HG03457 (cell line): ENCODE results near the gene STAU1.
"Not testable (repeated sequence)": the region's sequence is repeated elsewhere in the genome, so short reads cannot be mapped to it uniquely, and the experiment has no call there.

Source experiments
- ATAC-seq: cut with Tn5 transposase; IDR thresholded peaks from one replicate; pipeline ENCODE4 v1.9.1; 2021; ENCODE audit warnings: moderate number of reproducible peaks; ENCODE audit not compliant: unreplicated experiment

Gene STAU1, protein sequence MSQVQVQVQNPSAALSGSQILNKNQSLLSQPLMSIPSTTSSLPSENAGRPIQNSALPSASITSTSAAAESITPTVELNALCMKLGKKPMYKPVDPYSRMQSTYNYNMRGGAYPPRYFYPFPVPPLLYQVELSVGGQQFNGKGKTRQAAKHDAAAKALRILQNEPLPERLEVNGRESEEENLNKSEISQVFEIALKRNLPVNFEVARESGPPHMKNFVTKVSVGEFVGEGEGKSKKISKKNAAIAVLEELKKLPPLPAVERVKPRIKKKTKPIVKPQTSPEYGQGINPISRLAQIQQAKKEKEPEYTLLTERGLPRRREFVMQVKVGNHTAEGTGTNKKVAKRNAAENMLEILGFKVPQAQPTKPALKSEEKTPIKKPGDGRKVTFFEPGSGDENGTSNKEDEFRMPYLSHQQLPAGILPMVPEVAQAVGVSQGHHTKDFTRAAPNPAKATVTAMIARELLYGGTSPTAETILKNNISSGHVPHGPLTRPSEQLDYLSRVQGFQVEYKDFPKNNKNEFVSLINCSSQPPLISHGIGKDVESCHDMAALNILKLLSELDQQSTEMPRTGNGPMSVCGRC

DNA sequence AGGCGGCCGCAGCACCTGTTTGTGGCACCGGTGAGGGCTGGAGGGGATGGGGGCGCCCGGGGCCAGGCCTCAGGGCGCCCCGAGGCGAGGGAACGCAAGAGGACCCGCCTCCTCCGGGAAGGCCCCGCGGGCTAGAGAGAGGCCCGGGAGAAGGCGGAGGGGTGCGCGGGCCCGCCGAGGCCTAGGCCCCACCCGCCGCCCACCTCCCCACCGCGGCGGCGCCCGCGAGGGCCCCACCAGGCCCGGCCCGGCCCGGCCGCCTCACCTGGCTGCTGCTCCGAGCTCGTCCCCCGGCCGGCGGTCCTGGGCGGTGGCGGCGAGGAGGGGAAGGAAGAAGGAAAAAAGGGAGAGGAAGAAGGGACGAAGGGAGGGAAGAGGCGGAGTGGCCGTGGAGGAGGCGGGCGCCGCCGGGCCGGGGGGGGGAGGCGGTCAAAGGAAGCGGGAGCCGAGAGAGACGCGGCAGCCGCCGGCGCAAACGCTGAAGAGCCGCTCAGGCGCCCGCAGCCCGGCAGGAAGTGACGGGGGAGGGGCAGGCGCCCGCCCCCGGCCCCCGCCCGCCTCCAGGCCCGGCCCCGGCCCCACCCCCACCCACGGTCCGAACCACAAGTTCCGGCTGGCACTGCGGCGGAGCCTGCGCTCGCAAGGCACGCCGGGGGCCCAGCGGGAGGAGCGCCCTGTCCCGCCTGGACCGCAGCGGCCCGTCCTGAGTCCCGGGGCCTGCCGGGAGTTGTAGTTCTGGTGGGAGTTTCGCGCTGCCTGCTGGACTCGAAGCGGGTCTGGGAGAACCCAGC lies at the start of gene STAU1:
TSS of gene STAU1 (minus strand) at position 484 of the 791 bp plus-strand sequence. CDS start 22,133 bp downstream, outside the sequence.
- ATAC-seq: peak; percentile 69

DNA sequence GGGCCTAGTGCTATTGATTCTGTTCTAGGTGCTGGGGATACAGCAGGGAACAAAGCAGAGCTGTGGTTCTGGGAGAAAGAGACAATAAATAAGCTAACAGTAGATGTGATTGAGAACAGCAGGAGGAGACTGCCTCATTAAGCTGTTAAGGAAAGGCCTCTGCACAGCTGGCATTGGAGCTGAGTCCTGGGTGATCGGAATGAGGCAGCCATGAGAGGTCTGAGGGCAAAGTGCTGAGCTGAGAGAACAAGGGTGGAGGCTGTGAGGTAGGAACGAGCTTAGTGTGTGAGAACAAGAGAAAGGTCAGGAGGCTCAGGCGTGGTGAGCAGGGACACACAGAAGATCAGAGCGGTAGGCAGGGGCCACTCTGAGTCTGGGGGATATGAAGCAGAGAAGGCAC lies 49.4 kb upstream of the STAU1 start:
- ATAC-seq: no peak

DNA sequence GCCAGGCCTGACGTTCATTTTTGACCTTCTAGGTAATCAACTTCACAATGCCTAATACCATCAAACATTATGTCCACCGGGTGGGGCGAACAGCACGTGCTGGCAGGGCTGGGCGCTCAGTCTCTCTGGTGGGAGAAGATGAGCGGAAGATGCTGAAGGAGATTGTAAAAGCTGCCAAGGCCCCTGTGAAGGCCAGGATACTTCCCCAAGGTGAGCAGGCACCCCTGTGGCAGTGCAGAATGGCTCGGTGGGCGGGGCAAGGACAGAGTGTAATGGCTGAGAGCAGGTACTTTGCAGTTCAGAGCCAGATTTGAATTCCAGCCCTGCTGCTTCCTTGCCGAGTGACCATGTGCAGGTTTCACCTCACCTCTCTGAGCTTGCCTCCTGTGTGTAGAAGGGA lies 48.2 kb upstream of the STAU1 start:
- no peak for ATAC-seq

DNA sequence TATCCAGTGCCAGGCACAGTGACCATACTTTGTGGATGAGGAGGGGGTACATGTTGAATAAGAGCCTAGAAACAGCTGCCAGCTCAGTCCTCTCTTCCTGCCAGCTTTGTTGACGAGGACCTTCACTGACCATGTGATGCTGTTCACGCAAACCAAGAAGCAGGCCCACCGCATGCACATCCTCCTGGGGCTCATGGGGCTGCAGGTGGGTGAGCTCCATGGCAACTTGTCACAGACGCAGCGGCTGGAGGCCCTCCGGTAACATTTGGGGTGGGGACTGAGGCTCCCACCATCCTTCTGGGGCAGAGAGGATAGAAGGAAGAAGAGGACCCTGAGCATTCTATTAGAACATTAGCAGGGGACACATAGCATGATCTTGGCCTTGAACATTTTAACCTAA lies 46.7 kb upstream of the STAU1 start:
- ATAC-seq: no peak

DNA sequence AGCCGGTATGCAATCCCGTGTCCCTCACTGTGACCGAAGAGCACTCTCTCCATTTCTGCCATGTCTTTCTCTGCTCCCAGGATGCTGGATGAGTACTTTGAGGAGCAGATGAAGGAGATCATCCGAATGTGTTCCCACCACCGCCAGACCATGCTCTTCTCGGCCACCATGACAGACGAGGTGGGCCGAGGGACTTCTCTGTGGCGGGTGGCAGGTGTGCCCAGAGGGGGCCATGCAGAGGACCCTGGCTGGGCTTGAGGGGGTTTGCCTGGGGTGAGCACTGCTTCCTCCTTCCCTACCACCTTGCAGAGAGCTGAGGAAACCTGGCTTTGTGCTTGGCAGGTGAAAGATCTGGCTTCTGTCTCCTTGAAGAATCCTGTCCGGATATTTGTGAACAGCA lies 45.1 kb upstream of the STAU1 start:
- no peak for ATAC-seq

DNA sequence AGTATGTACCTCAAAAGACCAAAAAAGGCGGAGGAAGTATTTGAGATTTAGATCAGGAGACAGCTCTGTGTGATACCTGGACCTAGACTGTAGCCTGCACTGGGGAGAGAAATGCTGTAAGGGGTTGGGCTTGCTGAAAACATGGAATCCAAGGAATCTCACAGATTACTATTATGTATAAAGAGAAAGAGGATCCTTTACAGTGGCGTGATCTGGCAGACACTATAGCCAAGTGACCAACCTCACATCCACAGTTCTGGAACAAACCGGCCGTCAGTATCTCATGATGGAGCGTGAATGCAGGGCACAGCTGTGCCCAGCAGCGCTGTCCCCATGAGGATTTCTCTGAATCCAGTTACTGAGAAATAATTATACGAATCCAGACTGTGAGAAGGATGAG lies 43.3 kb upstream of the STAU1 start:
- ATAC-seq: no peak

DNA sequence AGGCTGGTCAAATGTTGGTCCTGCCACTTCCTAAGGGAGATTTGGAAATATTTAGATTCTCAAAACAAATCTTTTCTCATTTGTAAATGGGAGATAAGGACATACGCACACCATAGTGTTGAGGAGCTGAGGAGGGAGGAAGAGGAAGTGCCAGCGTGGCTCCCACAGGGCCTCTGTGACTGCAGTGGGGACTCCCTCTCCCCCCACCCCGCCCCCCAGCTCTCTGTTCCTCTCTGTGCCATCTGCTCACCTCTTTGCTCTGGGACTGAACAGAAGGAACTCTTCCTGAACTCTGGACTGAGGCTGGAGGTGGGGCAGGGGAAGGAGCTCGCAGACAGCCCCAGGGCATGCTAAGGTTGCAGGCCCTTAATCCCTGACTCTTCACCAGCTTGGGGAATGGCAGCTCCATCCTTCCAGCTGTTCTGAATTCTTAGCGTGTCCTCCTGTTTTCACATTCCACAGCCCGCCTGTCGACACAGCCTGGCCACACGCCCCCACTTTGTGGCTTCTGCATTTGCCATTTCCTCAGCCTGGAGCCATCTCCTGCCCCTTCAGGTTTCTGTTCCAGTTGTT lies 42.5 kb upstream of the STAU1 start:
- ATAC-seq: no peak

DNA sequence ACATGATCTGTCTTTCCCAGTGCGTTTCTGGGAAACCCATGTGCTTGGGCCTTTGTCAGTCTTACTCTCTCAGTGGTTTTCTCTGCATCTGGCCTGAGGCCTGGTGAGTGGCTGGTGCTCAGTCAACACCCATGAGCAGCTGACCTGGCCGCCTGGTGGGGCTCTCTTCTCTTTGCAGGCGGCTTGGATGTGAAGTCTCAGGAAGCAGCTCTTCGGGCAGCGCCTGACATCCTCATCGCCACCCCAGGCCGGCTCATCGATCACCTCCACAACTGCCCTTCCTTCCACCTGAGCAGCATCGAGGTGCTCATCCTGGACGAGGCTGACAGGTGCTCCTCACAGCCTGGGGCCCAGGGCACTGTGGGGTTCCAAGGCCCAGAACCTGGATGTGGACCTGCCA lies 41.9 kb upstream of the STAU1 start:
- no peak for ATAC-seq

DNA sequence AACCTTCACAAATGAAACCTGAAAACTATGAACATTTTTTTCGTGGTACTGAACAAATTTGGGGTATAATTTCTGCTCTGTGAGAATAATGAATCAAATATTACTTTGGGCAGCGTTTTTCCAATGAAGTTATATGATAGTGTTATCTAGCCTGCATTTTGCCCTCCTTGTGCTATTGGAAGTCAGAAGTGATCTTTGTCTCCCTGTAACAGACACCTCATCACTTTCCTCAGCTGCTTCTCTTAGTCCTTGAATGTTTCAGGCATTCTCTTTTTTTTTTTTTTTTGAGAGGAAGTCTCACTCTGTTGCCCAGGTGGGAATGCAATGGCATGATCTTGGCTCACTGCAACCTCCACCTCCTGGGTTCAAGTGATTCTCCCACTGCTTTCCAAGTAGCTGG lies 41.2 kb upstream of the STAU1 start:
- no peak for ATAC-seq

DNA sequence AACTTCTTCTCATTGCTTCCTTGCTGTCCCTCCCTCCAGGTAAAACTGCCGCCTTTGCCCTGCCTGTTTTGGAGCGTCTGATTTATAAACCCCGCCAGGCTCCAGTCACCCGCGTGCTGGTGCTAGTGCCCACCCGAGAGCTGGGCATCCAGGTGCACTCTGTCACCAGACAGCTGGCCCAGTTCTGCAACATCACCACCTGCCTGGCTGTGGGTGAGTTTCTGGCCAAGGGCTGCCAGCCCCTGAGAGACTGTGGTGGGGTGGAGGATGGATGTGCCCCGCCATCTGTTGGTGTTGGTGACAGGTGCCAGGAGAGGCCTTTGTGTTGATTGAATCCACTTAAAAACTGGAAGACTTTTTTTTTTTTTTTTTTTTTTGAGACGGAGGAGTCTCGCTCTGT lies 40.5 kb upstream of the STAU1 start:
- no peak for ATAC-seq

DNA sequence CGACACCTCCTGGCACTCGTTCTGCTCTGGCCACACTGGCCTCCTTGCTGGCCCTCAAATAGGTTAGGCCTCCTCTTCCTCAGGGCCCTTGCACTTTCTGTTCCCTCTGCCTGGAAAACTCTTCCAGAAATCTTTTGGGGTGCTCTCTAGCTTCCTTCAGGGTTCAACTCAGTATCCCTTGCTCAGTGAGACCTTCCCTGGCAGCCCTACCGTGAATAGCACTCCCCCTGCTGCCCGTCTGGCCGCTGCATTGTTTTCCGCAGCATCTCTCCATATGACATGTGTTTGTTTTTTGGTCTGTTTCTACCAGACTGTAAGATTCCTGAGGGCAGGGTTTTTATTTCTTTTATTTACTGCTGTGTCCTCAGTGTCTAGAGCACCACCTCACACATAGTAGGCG lies 37.8 kb upstream of the STAU1 start:
- ATAC-seq: no peak

DNA sequence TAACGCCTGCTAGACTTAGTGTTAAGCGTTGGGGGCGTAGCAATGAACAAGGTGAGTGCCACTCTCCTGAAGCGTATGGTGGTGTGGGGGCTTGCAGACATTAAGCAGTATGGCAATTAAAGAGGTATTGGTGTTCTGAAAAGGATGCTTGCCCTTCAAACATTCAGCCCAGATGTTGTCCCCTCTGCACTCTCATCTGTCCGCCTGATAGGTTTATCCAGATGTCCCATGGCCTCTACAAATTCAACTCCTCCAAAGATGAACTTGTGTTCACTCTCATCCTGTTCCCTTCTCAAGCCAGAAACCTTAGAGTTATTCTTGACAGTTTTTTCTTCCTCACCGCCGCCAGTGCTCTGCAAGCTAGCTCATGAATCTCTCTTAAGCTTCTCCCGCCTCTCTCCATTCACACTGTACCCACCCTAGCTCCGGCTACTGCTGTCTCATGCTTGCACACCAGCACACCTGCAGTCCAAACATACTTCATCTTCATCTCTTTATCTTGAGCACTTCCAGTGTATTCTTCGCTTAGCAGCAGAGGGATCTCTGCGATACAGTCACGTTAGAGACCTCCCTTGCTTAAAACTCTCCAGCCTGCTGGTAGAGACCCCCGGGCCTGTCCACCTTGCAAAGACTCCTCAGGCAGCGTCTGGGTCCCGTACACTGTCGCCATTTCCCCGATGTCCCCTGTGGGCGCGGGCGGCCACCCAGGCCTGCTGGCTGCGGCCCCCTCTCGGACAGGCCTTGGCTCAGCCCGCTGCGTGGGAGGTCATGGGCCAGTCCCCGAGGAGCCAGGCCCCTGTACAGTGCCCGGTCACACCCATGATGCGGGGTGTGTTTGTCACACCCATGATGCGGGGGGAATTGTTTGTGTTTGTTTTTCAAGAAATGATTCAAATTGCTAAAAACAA lies 32.0 kb upstream of the STAU1 start:
- no peak for ATAC-seq

DNA sequence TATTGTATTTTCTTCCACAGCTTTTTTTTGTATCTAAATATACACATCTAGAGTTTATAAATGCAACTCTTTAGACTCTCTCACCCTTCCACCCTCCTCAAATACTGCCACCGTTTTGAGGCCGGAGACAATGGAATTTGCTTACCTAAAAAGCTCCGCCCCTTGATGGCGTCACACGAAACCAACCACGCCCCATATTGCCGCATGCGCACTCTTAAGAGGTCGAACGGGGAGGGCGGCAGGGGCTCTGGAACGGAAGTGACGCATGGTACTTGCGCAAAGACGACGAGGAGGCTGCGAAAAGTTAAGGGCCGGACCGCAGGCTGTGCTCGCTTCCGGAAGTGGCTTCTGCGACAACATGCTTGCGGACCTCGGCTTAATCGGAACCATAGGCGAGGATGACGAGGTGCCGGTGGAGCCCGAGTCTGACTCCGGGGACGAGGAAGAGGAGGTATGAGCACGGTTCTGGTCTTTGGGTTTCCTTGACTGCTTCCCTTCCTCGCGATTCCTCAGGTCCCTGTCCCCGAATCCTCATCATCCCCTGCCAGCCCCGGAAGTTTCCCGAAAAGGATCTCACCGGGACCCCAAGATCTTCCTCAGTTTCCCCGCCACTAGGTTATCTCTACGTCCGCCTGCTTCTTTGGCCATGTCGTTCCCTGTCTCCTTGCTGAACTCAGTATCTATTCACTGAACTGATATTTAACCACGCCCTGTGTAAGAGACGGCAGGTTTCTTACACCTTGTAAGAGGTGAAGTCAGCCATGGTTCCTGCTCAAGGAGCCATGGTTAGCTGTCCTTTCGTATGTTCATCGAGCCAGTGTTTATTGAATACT lies 31.2 kb upstream of the STAU1 start, which contains the start of gene DDX27:
TSS of gene DDX27 (plus strand) at position 326 of the 833 bp plus-strand sequence. CDS start at position 359, 33 bp downstream.
- ATAC-seq: peak; percentile 62

DNA sequence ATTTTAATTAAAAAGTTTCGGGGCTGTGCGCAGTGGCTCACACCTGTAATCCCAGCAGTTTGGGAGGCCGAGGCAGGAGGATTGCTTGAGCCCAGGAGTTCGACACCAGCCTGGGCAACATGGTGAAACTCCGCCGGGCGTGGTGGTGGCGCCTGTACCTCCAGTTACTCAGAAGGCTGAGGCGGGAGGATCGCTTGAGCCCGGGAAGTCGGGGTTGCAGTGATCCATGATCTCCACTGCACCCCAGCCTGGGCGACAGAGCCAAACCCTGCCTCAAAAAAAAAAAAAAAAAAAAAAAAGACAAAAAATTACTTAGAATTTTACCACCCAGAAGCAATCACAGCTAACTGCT lies 30.6 kb upstream of the STAU1 start:
- ATAC-seq: not testable (repeated sequence)

DNA sequence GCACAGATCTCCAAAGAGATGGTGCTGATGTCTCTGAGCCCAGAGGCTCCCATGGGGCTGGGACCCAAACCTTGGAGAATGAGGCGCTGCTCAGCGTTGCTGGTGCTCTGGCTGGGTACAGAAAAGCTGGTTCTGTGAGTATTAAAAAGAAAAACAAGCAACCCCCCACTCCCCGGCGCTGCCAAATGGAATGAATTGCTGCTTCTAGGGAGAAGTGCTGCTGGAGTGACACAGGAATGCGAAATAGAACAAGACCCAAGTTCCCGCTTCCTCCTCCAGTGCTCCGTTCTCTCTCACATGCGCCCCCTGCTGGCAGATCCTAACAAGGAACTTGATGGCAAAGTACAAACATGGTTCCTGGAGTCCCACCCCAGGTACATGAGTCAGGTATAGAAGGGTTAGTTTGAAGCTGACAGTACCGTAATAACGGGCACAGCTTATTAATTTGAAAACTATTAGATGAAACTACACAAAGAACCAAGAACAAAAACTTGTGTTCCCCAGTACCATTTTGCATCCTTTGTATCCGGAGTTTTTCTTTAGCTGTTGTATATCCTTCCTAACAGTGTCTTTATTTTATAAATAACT lies 29.0 kb upstream of the STAU1 start:
- no peak for ATAC-seq

DNA sequence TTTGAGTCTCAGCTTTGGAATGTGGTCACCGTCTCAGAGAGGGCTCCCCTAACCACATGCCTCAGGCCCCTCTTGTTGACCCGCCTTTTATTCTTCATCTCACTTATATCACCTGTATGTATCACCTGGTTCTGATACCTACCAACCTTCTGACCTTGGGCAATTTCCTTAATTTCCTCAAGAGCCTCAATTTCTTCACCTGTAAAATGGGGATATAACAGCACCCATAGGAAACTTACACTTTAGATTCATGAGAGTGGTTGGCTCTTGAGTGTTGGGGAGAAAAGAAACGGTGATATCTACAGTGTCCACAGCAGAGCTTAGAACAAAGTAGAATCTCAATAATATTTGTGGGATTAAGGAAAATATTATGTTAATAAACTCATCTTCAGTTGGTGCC lies 27.1 kb upstream of the STAU1 start:
- no peak for ATAC-seq

DNA sequence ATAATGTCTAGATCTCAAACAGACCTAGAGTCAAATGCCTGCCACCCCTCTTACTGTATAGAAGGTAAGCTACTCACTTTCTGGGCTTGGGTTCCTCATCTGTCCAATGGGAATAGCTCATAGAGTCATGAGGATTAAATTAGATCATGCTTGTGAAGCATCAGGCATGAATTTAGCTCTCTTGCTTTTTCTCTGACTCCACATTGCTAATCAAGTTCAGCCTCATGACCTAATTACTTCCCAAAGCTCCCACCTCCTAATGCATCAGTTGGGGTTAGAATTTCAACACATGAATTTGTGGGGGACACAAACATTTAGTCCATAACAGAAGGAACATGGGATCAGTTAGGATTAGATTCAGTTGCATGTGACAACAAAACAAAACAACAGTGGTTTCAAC lies 26.4 kb upstream of the STAU1 start:
- no peak for ATAC-seq

DNA sequence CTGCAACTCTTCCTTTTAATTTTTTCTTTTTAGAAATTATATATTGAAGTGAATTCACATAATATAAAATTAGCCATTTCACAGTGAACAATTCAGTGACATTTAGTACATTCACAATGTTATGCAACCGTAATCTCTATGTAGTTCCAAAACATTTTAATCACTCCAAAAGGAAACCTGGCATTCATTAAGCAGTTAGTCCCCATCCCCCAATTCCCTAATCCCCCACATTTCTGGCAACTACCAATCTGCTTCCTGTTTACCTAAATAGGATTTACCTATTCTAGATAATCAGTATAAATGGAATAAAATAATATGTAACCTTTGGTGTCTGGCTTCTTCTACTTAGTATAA lies 22.6 kb upstream of the STAU1 start:
- no peak for ATAC-seq

DNA sequence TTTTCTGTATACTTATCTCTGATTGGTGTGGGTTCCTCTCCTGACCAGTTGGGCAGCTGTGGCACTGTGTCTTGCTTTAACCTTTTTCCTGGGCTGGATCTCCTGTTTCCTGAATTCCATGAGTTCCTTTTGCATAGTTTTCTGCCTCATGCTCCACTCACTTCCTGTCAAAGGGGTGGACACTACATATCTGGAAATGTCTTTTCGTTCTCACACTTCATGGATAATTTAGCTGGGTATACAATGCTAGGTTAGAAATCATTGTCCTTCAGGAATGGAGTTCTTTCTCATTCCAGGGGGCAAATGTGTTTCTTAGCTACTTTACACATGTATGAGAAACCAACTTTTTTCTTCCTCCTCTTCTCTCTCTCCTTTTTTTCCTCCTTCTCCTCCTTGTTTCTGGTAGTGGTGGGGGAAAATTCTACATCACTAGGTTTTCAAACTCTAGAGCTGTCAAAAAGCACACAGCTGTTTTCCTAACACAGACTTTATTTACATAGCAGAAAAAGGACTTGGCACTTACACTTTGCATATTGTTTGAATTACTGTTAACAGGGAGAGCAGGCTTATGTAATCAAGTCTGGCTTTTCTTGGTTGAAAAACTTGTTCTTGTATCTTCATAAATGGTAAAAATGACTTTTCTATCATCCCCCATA lies 22.1 kb upstream of the STAU1 start:
- no peak for ATAC-seq
